Measurements from ENCODE around the gene RIT1.

The RIT1 gene

GRCh38 chr1:155929057-155929456 lies 17.9 kb upstream of the RIT1 start:
- TF ChIP-seq EZH2phosphoT487 (IDR thresholded peaks at IDR 0.05; ENCODE audit: low read depth) (no peak), CTCF (IDR thresholded peaks at IDR 0.05; ENCODE audit: low read depth, low read length) (no peak)
- Histone ChIP-seq H3K27me3 (ENCODE audit: low read depth, low read length) (no peaks in the 10 kb centered on the region), H2AFZ (ENCODE audit: low read depth, low read length) (no peak overlapping the region), H3K9me3 (ENCODE audit: insufficient read depth, low read length) (no peaks in the 10 kb centered on the region), H3K36me3 (replicated peaks; ENCODE audit: low read depth, low read length) (peaks cover 77% of the 10 kb centered on the region), H3K4me3 (ENCODE audit: low read length) (no peak overlapping the region), H3K79me2 (ENCODE audit: low read length) (peaks cover 78% of the 10 kb centered on the region), H3K27ac (ENCODE audit: low read length) (no peak overlapping the region), H3K9ac (ENCODE audit: low read length) (no peak overlapping the region), H3K4me2 (ENCODE audit: low read length) (no peak overlapping the region), H4K20me1 (ENCODE audit: insufficient read depth, low read length) (peaks cover 46% of the 10 kb centered on the region), H3K4me1 (ENCODE audit: low read length) (peaks cover 23% of the 10 kb centered on the region)

- Histone ChIP-seq H3K4me1 (ENCODE audit: low read length) (no peaks in the 10 kb centered on the region), H3K36me3 (replicated peaks; ENCODE audit: low read depth, low read length) (peaks cover 75% of the 10 kb centered on the region), H3K4me3 (ENCODE audit: low read length) (no peak overlapping the region), H3K4me2 (ENCODE audit: low read length) (no peak overlapping the region), H3K9ac (ENCODE audit: low read length) (no peak overlapping the region), H3K27me3 (ENCODE audit: low read depth, low read length) (no peaks in the 10 kb centered on the region), H3K9me3 (ENCODE audit: insufficient read depth, low read length) (no peaks in the 10 kb centered on the region), H2AFZ (ENCODE audit: low read depth, low read length) (no peak overlapping the region), H3K27ac (ENCODE audit: low read length) (no peak overlapping the region), H4K20me1 (ENCODE audit: insufficient read depth, low read length) (peaks cover 27% of the 10 kb centered on the region), H3K79me2 (ENCODE audit: low read length) (peaks cover 70% of the 10 kb centered on the region)
- TF ChIP-seq EZH2phosphoT487 (IDR thresholded peaks at IDR 0.05; ENCODE audit: low read depth) (no peak), CTCF (IDR thresholded peaks at IDR 0.05; ENCODE audit: low read depth, low read length) (no peak)
These were observed 14.4 kb upstream of the RIT1 start for GRCh38 chr1:155925506-155925905.

GRCh38 chr1:155920717-155921116 lies 9.6 kb upstream of the RIT1 start:
- peaks cover 76% of the 10 kb centered on the region for H3K36me3 ChIP-seq (replicated peaks; ENCODE audit: low read depth, low read length)
- no peaks in the 10 kb centered on the region for H3K4me1 ChIP-seq (ENCODE audit: low read length)
- no peaks in the 10 kb centered on the region for H3K9me3 ChIP-seq (ENCODE audit: insufficient read depth, low read length)
- H3K4me3 ChIP-seq (ENCODE audit: low read length) = no peak overlapping the region
- H3K79me2 ChIP-seq (ENCODE audit: low read length) = peaks cover 45% of the 10 kb centered on the region
- TF ChIP-seq EZH2phosphoT487 (IDR thresholded peaks at IDR 0.05; ENCODE audit: low read depth) = no peak
- no peak for TF ChIP-seq CTCF (IDR thresholded peaks at IDR 0.05; ENCODE audit: low read depth, low read length)
- no peak overlapping the region for H3K9ac ChIP-seq (ENCODE audit: low read length)
- H2AFZ ChIP-seq (ENCODE audit: low read depth, low read length) = no peak overlapping the region
- no peak overlapping the region for H3K4me2 ChIP-seq (ENCODE audit: low read length)
- H4K20me1 ChIP-seq (ENCODE audit: insufficient read depth, low read length) = peaks cover 6% of the 10 kb centered on the region
- H3K27ac ChIP-seq (ENCODE audit: low read length) = no peak overlapping the region
- no peaks in the 10 kb centered on the region for H3K27me3 ChIP-seq (ENCODE audit: low read depth, low read length)

DNA sequence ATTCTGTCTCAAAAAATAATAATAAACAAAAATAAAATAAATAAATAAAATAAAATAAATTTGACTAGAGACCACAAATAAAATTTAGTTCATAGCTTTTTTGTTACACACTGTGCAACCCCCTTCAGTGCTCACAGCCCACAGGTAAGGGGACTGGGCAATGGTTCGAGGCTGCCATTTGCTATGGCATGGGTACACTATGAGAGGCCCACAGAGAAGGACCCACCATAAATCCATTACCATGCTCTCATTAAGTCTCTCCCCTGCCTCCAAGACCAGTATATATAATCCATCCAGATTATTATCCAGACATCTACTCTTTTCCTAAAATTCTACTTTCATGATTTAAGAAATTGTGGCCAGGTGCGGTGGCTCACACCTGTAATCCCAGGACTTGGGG lies 8.7 kb upstream of the RIT1 start:
- H3K9ac ChIP-seq (ENCODE audit: low read length) = no peak overlapping the region
- TF ChIP-seq EZH2phosphoT487 (IDR thresholded peaks at IDR 0.05; ENCODE audit: low read depth) = no peak
- no peak for TF ChIP-seq CTCF (IDR thresholded peaks at IDR 0.05; ENCODE audit: low read depth, low read length)
- no peaks in the 10 kb centered on the region for H3K4me1 ChIP-seq (ENCODE audit: low read length)
- H3K9me3 ChIP-seq (ENCODE audit: insufficient read depth, low read length) = no peaks in the 10 kb centered on the region
- no peak overlapping the region for H3K27ac ChIP-seq (ENCODE audit: low read length)
- H2AFZ ChIP-seq (ENCODE audit: low read depth, low read length) = no peak overlapping the region
- H3K4me2 ChIP-seq (ENCODE audit: low read length) = no peak overlapping the region
- peaks cover 41% of the 10 kb centered on the region for H3K79me2 ChIP-seq (ENCODE audit: low read length)
- no peaks in the 10 kb centered on the region for H3K27me3 ChIP-seq (ENCODE audit: low read depth, low read length)
- H3K36me3 ChIP-seq (replicated peaks; ENCODE audit: low read depth, low read length) = peaks cover 72% of the 10 kb centered on the region
- no peak overlapping the region for H3K4me3 ChIP-seq (ENCODE audit: low read length)
- H4K20me1 ChIP-seq (ENCODE audit: insufficient read depth, low read length) = peaks cover 6% of the 10 kb centered on the region
